ENCODE data around the gene PCBP3.
"Not testable (repeated sequence)": the region's sequence is repeated elsewhere in the genome, so short reads cannot be mapped to it uniquely, and the experiment has no call there.

PCBP3 gene

GRCh38 chr21:45638707-45639106 is 4.8 kb upstream of the PCBP3 start:
- DNase-seq (ENCODE audit: insufficient read length): no peak
- no peak for FAIRE-seq
- TF ChIP-seq POLR2A (IDR thresholded peaks at IDR 0.05; ENCODE audit: low read depth, low read length) (no peak), TAF1 (IDR thresholded peaks at IDR 0.05; ENCODE audit: borderline replicate concordance, low read depth, low read length) (no peak)

- DNase-seq (ENCODE audit: insufficient read length) (no peak), FAIRE-seq (no peak)
- TF ChIP-seq POLR2AphosphoS5 (IDR thresholded peaks at IDR 0.05; ENCODE audit: low read depth, low read length) (no peak), POLR2A (IDR thresholded peaks at IDR 0.05; ENCODE audit: low read depth, low read length) (no peak), TAF1 (IDR thresholded peaks at IDR 0.05; ENCODE audit: borderline replicate concordance, low read depth, low read length) (no peak)
These were observed 4.1 kb upstream of the PCBP3 start for GRCh38 chr21:45639206-45640000.

GRCh38 chr21:45640001-45640887 is 3.3 kb upstream of the PCBP3 start:
- FAIRE-seq (no peak), DNase-seq (ENCODE audit: insufficient read length) (no peak)
- no peak for TF ChIP-seq POLR2A (IDR thresholded peaks at IDR 0.05; ENCODE audit: low read depth, low read length)
- TF ChIP-seq TAF1 (IDR thresholded peaks at IDR 0.05; ENCODE audit: borderline replicate concordance, low read depth, low read length): no peak

- peak; percentile 51 for FAIRE-seq
These were observed 2.5 kb upstream of the PCBP3 start for GRCh38 chr21:45640888-45641479.

GRCh38 chr21:45641480-45642035 is 2.0 kb upstream of the PCBP3 start:
- TF ChIP-seq POLR2A (IDR thresholded peaks at IDR 0.05; ENCODE audit: low read depth, low read length) (no peak), TAF1 (IDR thresholded peaks at IDR 0.05; ENCODE audit: borderline replicate concordance, low read depth, low read length) (no peak), POLR2AphosphoS5 (IDR thresholded peaks at IDR 0.05; ENCODE audit: low read depth, low read length) (no peak)
- FAIRE-seq: no peak
- DNase-seq (ENCODE audit: insufficient read length): no peak

More at GRCh38 chr21:45640888-45641479, 2.5 kb upstream of the PCBP3 start:
- TF ChIP-seq POLR2AphosphoS5 (IDR thresholded peaks at IDR 0.05; ENCODE audit: low read depth, low read length) (no peak), TAF1 (IDR thresholded peaks at IDR 0.05; ENCODE audit: borderline replicate concordance, low read depth, low read length) (no peak), POLR2A (IDR thresholded peaks at IDR 0.05; ENCODE audit: low read depth, low read length) (no peak)
- no peak for DNase-seq (ENCODE audit: insufficient read length)

GRCh38 chr21:45642122-45642813 is 1.3 kb upstream of the PCBP3 start:
- DNase-seq (ENCODE audit: insufficient read length): no peak
- FAIRE-seq: no peak

GRCh38 chr21:45644041-45644906 is 749 bp downstream of the PCBP3 start:
- DNase-seq (ENCODE audit: insufficient read length) (no peak), FAIRE-seq (no peak)
- TF ChIP-seq POLR2AphosphoS5 (IDR thresholded peaks at IDR 0.05; ENCODE audit: low read depth, low read length) (no peak), TAF1 (IDR thresholded peaks at IDR 0.05; ENCODE audit: borderline replicate concordance, low read depth, low read length) (no peak), POLR2A (IDR thresholded peaks at IDR 0.05; ENCODE audit: low read depth, low read length) (no peak)

More at GRCh38 chr21:45642122-45642813, 1.3 kb upstream of the PCBP3 start:
- TF ChIP-seq POLR2AphosphoS5 (IDR thresholded peaks at IDR 0.05; ENCODE audit: low read depth, low read length): no peak
- no peak for TF ChIP-seq POLR2A (IDR thresholded peaks at IDR 0.05; ENCODE audit: low read depth, low read length)
- no peak for TF ChIP-seq TAF1 (IDR thresholded peaks at IDR 0.05; ENCODE audit: borderline replicate concordance, low read depth, low read length)

- no peak for DNase-seq (ENCODE audit: insufficient read length)
- TF ChIP-seq POLR2AphosphoS5 (IDR thresholded peaks at IDR 0.05; ENCODE audit: low read depth, low read length) (no peak), POLR2A (IDR thresholded peaks at IDR 0.05; ENCODE audit: low read depth, low read length) (no peak)
- FAIRE-seq: no peak
These were observed 8.4 kb downstream of the PCBP3 start for GRCh38 chr21:45651921-45652320.

GRCh38 chr21:45655124-45655523 is 11.6 kb downstream of the PCBP3 start:
- FAIRE-seq: no peak
- TF ChIP-seq POLR2AphosphoS5 (IDR thresholded peaks at IDR 0.05; ENCODE audit: low read depth, low read length) (no peak), TAF1 (IDR thresholded peaks at IDR 0.05; ENCODE audit: borderline replicate concordance, low read depth, low read length) (no peak), POLR2A (IDR thresholded peaks at IDR 0.05; ENCODE audit: low read depth, low read length) (no peak)
- DNase-seq (ENCODE audit: insufficient read length): no peak

- not testable (repeated sequence) for FAIRE-seq; DNase-seq (ENCODE audit: insufficient read length)
These were observed 12.6 kb downstream of the PCBP3 start for GRCh38 chr21:45656114-45656513.

- FAIRE-seq; DNase-seq (ENCODE audit: insufficient read length): not testable (repeated sequence)
These were observed 18.5 kb downstream of the PCBP3 start for GRCh38 chr21:45661913-45662622.

GRCh38 chr21:45662623-45663245 is 19.2 kb downstream of the PCBP3 start:
- not testable (repeated sequence) for DNase-seq (ENCODE audit: insufficient read length); FAIRE-seq
